ENCODE results near the gene NRN1L.

Gene NRN1L

GRCh38 chr16:67853670-67854069, 31.0 kb upstream of the NRN1L start:
- no peak overlapping the region for H3K4me2 ChIP-seq (ENCODE audit: low read depth, low read length, poor library complexity, severe bottlenecking)
- peaks cover 41% of the 10 kb centered on the region for H4K20me1 ChIP-seq (ENCODE audit: insufficient read depth, low read length, poor library complexity, severe bottlenecking)
- H3K9ac ChIP-seq (ENCODE audit: low read depth, low read length, poor library complexity, severe bottlenecking), result no peak overlapping the region
- H3K9me2 ChIP-seq (replicated peaks; ENCODE audit: low read depth, low read length), result no peaks in the 10 kb centered on the region
- TF ChIP-seq CTCF (conservative IDR thresholded peaks at IDR 0.05; ENCODE audit: low read length) (no peak), EZH2phosphoT487 (IDR thresholded peaks at IDR 0.05; ENCODE audit: borderline replicate concordance) (no peak)
- H3K9me3 ChIP-seq (ENCODE audit: insufficient read depth, low read depth, low read length), result no peaks in the 10 kb centered on the region
- H3K27me3 ChIP-seq (ENCODE audit: insufficient read depth, low read length, poor library complexity, severe bottlenecking), result no peaks in the 10 kb centered on the region
- no peaks in the 10 kb centered on the region for H3F3A ChIP-seq (ENCODE audit: low read depth)
- H3K36me3 ChIP-seq (ENCODE audit: insufficient read depth, low read length), result no peaks in the 10 kb centered on the region
- H3K4me3 ChIP-seq (ENCODE audit: low read length, poor library complexity, severe bottlenecking), result no peak overlapping the region
- H3K4me1 ChIP-seq (ENCODE audit: insufficient read depth, low read length, poor library complexity, severe bottlenecking), result peaks cover 16% of the 10 kb centered on the region
- peaks cover 94% of the 10 kb centered on the region for H3K79me2 ChIP-seq (ENCODE audit: insufficient read depth, low read length)
- no peak overlapping the region for H2AFZ ChIP-seq (ENCODE audit: low read length)

GRCh38 chr16:67855789-67856188, 28.9 kb upstream of the NRN1L start:
- H3K36me3 ChIP-seq (ENCODE audit: insufficient read depth, low read length), result peaks cover 8% of the 10 kb centered on the region; the same call in 1 of the 2 replicates

GRCh38 chr16:67856927-67857546, 27.6 kb upstream of the NRN1L start:
- TF ChIP-seq EZH2phosphoT487 (IDR thresholded peaks at IDR 0.05; ENCODE audit: borderline replicate concordance), result no peak
- TF ChIP-seq CTCF (conservative IDR thresholded peaks at IDR 0.05; ENCODE audit: low read length), result no peak
- no peak overlapping the region for H3K4me3 ChIP-seq (ENCODE audit: low read length, poor library complexity, severe bottlenecking)
- peaks cover 11% of the 10 kb centered on the region for H3K4me1 ChIP-seq (ENCODE audit: insufficient read depth, low read length, poor library complexity, severe bottlenecking)
- H3K9me2 ChIP-seq (replicated peaks; ENCODE audit: low read depth, low read length), result no peaks in the 10 kb centered on the region
- peaks cover 21% of the 10 kb centered on the region; the same call in 1 of the 2 replicates for H3K36me3 ChIP-seq (ENCODE audit: insufficient read depth, low read length)
- no peak overlapping the region for H2AFZ ChIP-seq (ENCODE audit: low read length)
- H4K20me1 ChIP-seq (ENCODE audit: insufficient read depth, low read length, poor library complexity, severe bottlenecking), result peaks cover 42% of the 10 kb centered on the region
- H3K79me2 ChIP-seq (ENCODE audit: insufficient read depth, low read length), result peaks cover 94% of the 10 kb centered on the region
- no peak overlapping the region for H3K4me2 ChIP-seq (ENCODE audit: low read depth, low read length, poor library complexity, severe bottlenecking)
- H3K27me3 ChIP-seq (ENCODE audit: insufficient read depth, low read length, poor library complexity, severe bottlenecking), result no peaks in the 10 kb centered on the region
- no peaks in the 10 kb centered on the region for H3K9me3 ChIP-seq (ENCODE audit: insufficient read depth, low read depth, low read length)
- no peaks in the 10 kb centered on the region for H3F3A ChIP-seq (ENCODE audit: low read depth)
- H3K9ac ChIP-seq (ENCODE audit: low read depth, low read length, poor library complexity, severe bottlenecking), result no peak overlapping the region

More at GRCh38 chr16:67855789-67856188, 28.9 kb upstream of the NRN1L start:
- Histone ChIP-seq H3K9ac (ENCODE audit: low read depth, low read length, poor library complexity, severe bottlenecking) (no peak overlapping the region), H3F3A (ENCODE audit: low read depth) (no peaks in the 10 kb centered on the region), H3K9me2 (replicated peaks; ENCODE audit: low read depth, low read length) (no peaks in the 10 kb centered on the region), H3K4me2 (ENCODE audit: low read depth, low read length, poor library complexity, severe bottlenecking) (no peak overlapping the region), H4K20me1 (ENCODE audit: insufficient read depth, low read length, poor library complexity, severe bottlenecking) (peaks cover 44% of the 10 kb centered on the region), H2AFZ (ENCODE audit: low read length) (no peak overlapping the region), H3K27me3 (ENCODE audit: insufficient read depth, low read length, poor library complexity, severe bottlenecking) (no peaks in the 10 kb centered on the region), H3K4me3 (ENCODE audit: low read length, poor library complexity, severe bottlenecking) (no peak overlapping the region), H3K9me3 (ENCODE audit: insufficient read depth, low read depth, low read length) (no peaks in the 10 kb centered on the region), H3K4me1 (ENCODE audit: insufficient read depth, low read length, poor library complexity, severe bottlenecking) (peaks cover 11% of the 10 kb centered on the region), H3K79me2 (ENCODE audit: insufficient read depth, low read length) (peaks cover 94% of the 10 kb centered on the region)
- TF ChIP-seq EZH2phosphoT487 (IDR thresholded peaks at IDR 0.05; ENCODE audit: borderline replicate concordance), result no peak
- TF ChIP-seq CTCF (conservative IDR thresholded peaks at IDR 0.05; ENCODE audit: low read length), result no peak

All from Loucy (cell line).